ENCODE results near the gene ZFP3.
A peak's percentile ranks its signal among the peaks of the same experiment; 100 is the strongest.
"Not testable (repeated sequence)": the region's sequence is repeated elsewhere in the genome, so short reads cannot be mapped to it uniquely, and the experiment has no call there.

The ZFP3 gene

GRCh38 chr17:5080591-5080990 lies 2.3 kb downstream of the ZFP3 start:
- no peak for DNase-seq

- DNase-seq, result no peak
Observed at GRCh38 chr17:5092218-5093010, 14.1 kb downstream of the ZFP3 start.

GRCh38 chr17:5096731-5097100 lies 18.4 kb downstream of the ZFP3 start:
- no peak for DNase-seq

- DNase-seq, result peak; percentile 26
Observed at GRCh38 chr17:5097101-5097834, 19.0 kb downstream of the ZFP3 start.

- DNase-seq, result no peak
Observed at GRCh38 chr17:5099271-5099670, 21.0 kb downstream of the ZFP3 start.

GRCh38 chr17:5100832-5101231 lies 22.6 kb downstream of the ZFP3 start:
- DNase-seq, result no peak

- no peak for DNase-seq
Observed at GRCh38 chr17:5110816-5111215, 32.5 kb downstream of the ZFP3 start.

GRCh38 chr17:5111402-5112204 lies 33.3 kb downstream of the ZFP3 start, which contains the start of gene ZNF232:
TSS of gene ZNF232 (minus strand) at chr17:5111878. CDS start at chr17:5111822, 56 bp downstream.
- DNase-seq, result peak; percentile 89

GRCh38 chr17:5115673-5116651 lies 37.7 kb downstream of the ZFP3 start, which contains the start of gene USP6:
TSS of gene USP6 (plus strand) at chr17:5116032. CDS start at chr17:5130368, 14,336 bp downstream.
- no peak for DNase-seq

- DNase-seq, result no peak
Observed at GRCh38 chr17:5118219-5118618, 40.0 kb downstream of the ZFP3 start.

- DNase-seq, result no peak
Observed at GRCh38 chr17:5120036-5120435, 41.8 kb downstream of the ZFP3 start.

GRCh38 chr17:5120436-5121185 lies 42.3 kb downstream of the ZFP3 start:
- DNase-seq, result not testable (repeated sequence)

GRCh38 chr17:5121186-5121841 lies 43.0 kb downstream of the ZFP3 start:
- DNase-seq, result no peak

- DNase-seq, result not testable (repeated sequence)
Observed at GRCh38 chr17:5122056-5122455, 43.8 kb downstream of the ZFP3 start.

- DNase-seq, result no peak
Observed at GRCh38 chr17:5122586-5123342, 44.5 kb downstream of the ZFP3 start.

GRCh38 chr17:5123343-5124124 lies 45.3 kb downstream of the ZFP3 start:
- no peak for DNase-seq

- DNase-seq, result not testable (repeated sequence)
Observed at GRCh38 chr17:5124125-5124760, 46.0 kb downstream of the ZFP3 start.

- not testable (repeated sequence) for DNase-seq
Observed at GRCh38 chr17:5124896-5125295, 46.6 kb downstream of the ZFP3 start.
